HT-29 (cell line): ENCODE data around the gene ADAM11. TPM values are rescaled to one million over a fixed set of nuclear protein-coding genes. Genes with fewer than 3 reads are reported as not detected.
"Not testable (repeated sequence)": the region's sequence is repeated elsewhere in the genome, so short reads cannot be mapped to it uniquely, and the experiment has no call there.

Experiments used
- DNase-seq: peaks from one replicate; pipeline ENCODE4 v3.0.0-alpha.2; 2015; ENCODE audit warnings: low spot score
- total RNA-seq: library from RNA; depleted of rRNA; stranded (reverse); fragments of >200 nt; shearing (Covaris generic); gene quantifications from 2 replicates; pipeline ENCODE4 v1.2.3, GENCODE V29; 2014

The ADAM11 gene
- total RNA-seq, 1 experiment from 2014 or later: 0.20 TPM

DNA sequence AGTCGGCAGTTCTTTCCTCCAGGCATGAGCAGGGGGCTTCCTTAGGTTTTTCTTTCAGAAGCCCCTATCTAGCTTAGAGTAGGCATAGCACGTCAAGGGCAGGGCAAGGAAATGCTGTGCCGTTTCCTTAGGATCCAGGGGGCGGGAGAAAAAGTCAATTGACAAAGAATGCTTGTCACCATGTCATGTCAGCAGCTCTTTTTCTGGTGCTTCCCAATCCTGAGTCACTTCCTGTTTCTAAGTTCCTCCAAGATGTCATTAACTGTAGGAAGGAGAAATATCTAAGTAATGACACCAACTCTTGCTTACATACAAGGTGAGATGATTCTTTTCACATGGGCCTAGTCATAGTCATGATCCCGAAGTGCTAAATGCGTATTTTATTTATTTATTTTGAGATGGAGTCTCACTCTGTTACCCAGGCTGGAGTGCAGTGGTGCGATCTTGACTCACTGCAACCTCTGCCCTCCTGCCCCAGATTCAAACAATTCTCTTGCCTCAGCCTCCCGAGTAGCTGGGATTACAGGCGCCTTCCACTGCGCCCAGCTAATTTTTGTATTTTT, 36.1 kb downstream of the ADAM11 start:
- peak; percentile 18 for DNase-seq

DNA sequence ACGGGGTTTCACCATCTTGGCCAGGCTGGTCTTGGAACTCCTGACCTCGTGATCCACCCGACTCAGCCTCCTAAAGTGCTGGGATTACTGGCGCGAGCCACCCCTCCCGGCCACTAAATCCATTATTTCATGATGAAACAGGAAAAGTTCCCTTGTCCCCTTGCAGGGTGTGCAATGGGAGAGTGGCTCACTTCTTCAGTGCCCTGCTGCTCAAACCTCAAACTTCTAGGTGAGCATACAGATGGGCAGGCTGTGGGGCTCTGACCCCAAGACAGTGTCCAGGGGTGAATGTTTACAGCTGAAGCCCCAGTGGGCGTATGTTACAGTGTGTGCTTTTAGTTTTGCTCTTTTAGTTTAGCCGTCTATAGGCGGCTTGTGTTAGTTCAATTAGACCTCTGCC, 36.6 kb downstream of the ADAM11 start:
- DNase-seq: no peak

DNA sequence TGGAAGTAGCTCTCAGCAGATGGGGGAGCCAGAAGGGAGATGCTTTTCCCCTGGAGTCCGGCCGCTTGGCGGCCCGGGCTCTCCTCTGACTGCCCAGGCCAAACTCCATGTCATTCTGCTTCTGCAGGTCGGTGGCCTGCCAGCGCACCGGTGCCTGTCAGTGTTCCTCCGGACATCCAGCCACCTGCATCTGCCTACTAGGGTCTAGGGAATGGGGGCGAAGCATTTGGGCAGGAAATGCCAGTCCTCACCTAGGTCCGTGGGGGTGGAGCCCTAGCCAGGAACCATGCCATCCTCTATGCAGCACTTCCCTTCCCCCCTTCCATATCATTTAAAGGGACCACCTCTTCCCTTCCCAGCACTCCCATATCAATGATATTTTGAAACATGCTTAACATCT, 37.1 kb downstream of the ADAM11 start:
- no peak for DNase-seq

DNA sequence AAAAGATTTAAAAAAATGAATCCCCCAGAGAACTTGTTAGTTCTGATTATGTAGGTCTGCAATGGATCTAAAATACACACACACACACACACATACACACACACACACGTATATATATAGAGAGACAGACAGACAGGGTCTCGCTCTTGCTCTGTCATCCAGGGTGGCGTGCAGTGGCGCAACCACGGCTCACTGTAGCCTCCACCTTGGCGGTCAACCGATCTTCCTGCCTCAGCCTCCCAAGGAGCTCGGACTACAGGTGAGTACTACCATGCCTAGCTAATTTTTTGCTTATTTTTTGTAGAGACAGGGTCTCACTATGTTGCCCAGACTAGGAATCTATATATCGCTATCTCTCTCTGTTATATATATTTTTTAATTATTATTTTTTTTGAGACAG, 37.9 kb downstream of the ADAM11 start:
- DNase-seq: no peak

DNA sequence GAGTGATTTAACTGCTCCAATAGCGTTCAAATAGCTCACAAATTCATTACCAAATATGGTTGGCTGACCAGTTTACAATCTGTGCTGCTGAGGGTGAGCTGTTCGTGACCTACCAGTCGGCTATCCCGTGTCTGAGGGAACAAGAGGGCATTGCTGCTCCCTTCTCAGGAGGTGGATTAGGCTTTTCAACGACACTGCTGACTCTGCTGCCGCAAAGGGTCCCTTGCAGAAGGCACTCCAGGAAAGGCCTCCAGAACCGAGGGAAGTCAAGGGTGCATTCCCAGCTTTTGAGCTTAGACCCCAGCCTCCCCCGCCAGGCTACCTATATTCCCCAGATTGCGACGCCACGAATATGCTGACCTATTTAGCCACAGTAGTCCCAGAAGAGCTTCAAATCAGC, 39.0 kb downstream of the ADAM11 start:
- DNase-seq: no peak

DNA sequence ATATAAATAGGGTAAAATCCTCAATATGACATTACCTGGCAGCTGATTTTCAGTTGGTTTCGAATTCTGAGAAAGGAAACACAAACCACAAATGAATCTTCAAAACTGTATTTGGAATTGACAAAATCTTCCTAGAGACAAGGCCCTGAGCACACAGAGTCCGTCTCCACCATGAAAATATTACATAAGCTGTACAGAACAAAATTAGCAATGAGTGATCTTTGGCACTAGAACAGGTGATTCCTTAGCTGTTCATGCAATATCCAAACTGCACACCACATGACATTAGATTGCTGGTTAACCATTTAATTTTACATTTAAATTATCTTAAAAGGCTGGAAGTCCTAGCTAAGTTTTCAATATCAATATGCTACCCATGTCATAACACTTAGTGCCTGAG, 39.6 kb downstream of the ADAM11 start:
- DNase-seq: no peak

DNA sequence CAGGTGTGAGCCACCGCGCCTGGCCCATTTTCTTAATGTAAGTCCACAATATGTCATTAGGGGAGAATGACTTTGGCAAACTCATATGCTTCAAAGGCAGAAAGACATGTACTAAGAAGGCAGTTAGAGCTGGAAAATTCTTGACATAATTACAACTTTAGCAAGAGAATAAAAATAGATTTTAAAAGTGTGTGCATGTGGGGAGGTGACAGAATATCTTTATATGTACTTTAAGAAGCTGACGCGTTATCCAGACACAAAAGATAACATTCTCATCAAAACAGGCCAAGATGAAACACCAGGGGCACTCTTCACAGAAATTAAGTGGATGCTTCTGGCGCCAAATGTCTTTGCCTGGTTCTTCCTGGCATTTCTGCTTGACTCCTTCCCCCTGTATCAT, 43.1 kb downstream of the ADAM11 start:
- DNase-seq: no peak

DNA sequence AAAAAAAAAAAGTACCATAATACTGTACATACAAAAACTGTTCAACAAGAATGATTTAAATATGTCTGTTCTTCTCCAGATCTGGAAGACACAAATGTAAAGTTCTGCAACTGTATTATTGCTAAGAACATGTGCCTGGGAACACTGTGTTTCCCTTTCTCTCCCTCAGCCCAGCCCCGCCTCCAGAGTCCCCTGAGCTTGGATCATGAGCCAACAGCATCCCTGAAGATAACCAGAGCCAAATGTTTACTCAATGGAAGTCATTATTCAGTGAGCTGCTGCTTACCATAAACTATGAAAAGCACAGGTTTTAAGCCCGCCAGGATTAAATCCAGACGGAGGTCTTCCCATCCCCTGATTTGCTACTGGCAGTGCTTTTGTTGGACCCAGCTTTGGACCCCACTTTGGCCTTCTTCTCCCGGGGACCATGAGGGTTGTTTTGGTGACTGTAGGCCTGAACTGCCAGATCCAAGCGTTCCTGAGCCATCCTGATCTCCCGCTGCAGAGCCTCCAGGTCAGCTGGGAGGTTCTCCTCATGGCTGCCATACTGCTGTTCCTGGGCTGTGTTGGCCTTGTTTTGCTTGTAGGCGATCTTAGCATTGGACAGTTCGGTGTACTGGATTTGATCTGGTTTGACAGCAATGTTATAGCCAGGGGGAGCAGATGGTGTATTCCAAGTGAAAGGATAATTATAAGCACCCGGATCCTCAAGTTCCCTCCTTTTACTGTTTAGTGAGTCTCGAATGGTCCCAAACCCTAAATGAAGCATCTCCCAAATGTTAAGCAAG, 45.7 kb downstream of the ADAM11 start:
- no peak for DNase-seq

DNA sequence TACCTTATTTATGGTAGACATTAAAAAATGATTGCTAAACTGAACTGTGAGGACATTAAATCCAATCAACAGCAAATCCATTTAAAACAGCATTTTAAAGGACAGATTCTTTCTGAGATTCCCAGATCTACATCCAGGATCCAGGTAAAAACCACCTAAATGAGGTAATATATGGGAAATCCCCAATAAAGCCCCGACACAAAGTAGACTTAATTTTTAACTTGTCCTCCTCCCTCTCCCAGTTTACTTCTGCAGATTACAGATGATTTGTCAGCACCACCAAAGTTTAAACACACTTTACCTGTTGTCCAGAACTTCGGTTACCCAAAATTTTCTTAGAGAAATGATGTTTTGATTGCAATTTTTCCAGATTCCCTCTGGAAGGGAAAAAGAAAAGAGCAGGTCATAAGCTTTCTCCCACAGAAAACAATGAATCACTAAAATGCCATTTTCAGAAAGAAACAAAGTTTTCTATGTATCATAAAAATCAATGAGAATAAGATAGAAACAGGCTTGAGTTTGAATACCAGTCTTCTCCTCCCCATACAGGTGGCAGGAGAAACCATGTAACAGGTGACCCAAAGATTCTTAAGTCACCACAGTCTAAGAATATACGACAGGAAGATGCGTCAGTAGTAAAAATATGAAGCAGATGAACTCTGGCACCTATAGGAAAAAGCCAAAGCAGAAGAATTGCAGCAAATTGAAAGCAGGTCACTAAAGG, 48.5 kb downstream of the ADAM11 start:
- no peak for DNase-seq

DNA sequence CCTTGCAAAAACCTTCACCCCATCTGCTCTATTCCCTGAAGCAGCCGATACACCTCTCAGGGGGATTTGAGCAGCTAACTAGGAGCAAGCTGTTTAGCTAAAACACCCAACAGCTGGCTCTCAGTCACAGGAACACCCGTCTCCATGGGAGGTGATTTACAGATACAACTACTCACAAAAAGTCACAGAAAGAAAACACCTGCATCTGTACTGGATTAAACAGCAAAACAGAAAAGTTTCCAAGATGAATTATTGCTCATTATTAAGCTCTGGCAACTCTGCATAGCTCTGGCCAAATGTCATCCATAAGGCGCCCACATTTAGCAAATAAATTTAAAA, 49.0 kb downstream of the ADAM11 start:
- DNase-seq: no peak

DNA sequence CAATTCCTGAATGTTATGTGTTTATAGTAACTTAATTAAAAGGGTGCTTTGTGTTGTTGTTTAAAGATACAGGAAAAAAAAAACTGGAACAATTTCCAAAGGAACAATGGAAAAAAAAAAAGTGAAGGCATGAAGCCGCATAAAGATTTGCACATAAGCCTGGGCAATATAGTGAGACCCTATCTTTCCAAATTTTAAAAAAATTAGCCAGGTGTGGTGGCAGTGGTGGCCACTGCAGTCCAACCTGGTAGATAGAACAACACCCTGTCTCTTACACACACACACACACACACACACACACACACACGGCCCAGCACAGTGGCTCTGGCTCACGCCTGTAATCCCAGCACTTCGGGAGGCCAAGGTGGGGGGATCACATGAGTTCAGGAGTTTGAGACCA, 49.4 kb downstream of the ADAM11 start:
- no peak for DNase-seq

DNA sequence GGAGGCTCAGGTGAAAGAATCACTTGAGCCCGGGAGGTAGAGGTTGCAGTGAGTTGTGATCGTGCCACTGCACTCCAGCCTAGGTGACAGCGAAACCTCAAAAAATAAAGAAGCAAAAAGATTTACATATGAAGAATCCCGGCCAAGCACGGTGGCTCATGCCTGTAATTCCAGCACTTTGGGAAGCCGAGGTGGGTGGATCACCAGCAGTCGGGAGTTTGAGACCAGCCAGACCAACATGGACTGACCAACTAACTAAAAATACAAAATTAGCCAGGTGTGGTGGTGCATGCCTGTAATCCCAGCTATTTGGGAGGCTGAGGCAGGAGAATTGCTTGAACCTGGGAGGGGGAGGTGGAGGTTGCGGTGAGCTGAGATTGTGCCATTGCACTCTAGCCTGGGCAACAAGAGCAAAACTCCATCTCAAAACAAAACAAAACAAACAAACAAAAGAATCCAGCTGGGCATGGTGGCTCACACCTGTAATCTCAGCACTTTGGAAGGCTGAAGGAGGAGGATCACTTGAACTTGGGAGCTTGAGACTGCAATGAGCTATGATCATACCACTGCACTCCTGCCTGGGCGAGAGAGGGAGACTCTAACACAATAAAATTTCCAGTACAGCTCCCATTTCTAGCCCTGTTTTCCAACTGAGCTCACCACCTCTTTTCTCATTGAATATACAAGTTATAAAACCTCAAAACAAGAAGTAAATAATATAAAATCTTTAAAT, 50.0 kb downstream of the ADAM11 start:
- DNase-seq: not testable (repeated sequence)

DNA sequence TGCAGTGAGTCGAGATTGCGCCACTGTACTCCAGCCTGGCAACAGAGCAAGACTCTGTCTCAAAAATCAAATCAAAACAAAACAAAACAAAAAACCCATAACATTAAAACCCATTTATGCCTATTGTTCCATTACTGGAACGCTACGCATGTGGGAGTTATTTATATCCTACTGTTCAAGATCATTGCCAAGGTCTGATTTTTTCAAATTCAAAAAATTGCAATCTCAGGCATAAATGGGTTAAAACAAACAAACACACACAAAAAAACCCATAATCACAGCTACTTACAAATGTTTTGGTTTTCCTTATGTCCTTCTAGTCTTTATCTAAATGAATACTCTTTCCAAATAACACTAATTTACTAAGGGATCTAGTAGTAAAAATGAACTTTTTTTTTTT, 53.5 kb downstream of the ADAM11 start:
- no peak for DNase-seq

DNA sequence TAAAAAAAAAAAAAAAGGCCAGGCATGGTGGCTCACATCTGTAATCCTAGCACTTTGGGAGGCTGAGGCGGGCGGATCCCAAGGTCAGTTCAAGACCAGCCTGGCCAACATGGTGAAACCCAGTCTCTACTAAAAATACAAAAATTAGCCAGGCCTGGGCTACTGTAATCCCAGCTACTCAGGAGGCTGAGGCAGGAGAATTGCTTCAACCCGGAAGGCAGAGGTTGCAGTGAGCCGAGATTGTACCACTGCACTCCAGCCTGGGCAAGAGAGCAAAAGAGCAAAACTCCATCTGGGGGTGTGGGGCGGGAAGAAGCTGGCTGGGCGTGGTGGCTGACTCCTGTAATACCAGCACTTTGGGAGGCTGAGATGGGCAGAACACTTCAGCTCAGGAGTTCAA, 59.7 kb downstream of the ADAM11 start:
- DNase-seq: not testable (repeated sequence)

DNA sequence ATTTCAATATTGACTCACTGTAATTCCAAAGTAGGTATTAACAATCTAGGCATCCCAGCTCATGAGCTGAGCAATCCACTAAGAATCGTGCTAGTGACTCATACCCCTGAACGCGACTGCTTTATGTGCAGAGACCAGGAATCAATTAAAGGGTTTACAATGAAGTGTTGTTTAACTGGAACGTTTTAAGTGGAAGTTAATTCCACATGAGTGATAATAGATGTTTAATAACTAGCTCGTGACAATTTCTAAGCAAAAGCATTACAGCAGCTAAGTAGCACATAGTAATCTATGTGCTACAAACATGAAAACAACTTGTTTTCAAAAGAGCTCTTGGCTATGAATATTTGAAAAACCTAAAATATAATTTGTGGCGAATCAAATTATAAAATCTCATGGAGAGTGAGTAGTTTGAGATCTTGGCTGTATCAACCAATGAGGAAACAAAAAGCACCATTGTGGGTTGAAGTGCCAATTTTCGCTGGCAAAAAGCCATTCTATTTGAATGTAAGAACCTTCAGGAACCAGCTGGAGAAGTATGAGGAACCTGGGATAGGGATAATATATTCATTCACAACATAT, 61.9 kb downstream of the ADAM11 start:
- DNase-seq: peak; percentile 26

DNA sequence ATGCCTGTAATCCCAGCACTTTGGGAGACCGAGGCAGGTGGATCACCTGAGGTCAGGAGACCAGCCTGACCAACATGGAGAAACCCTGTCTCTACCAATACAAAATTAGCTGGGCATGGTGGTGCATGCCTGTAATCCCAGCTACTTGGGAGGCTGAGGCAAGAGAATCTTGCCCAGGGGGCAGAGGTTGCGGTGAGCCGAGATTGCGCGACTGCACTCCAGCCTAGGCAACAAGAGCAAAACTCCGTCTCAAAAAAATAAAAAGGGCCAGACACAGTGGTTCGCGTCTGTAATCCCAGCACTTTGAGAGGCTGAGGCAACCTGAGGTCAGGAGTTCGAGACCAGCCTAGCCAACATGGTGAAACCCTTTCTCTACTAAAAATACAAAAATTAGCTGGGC, 66.4 kb downstream of the ADAM11 start:
- not testable (repeated sequence) for DNase-seq

DNA sequence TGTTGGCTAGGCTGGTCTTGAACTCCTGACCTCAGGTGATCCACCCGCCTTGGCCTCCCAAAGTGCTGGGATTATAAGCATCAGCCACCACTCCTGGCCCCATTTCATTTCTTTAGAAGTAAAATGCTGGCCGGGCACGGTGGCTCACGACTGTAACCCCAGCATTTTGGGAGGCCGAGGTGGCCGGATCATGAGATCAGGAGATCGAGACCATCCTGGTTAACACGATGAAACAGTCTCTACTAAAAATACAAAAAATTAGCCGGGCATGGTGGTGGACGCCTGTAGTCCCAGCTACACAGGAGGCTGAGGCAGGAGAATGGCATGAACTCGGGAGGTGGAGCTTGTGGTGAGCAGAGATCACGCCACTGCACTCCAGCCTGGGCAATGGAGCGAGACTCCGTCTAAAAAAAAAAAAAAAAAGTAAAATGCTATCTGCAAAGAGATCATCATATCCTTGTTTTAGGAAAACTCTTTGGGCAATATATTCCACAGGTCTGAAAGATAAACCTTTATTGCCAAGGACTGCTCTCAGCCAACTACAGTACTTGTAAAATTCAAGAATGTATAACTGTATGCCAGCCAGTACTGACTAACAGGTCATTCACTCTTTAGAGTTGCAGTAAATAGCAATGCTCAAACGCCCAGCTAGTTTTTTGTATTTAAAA, 67.5 kb downstream of the ADAM11 start:
- no peak for DNase-seq

DNA sequence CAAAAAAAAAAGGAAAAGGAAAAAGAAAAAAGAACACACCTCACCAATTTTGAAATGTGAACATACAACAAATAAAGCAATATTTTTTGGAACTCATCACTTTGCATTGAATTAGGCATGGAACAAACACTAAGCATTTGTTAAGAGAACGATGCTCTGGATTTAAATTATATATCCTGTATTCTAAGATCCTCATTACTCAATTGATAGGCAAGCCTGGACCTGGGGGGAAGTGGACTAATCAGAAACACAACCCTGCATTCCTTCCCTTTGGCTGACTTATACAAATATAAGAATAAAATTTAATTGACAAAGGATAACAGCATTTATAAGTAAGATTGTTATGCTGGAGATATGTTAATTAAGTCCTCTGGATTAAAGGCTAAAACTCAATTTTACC, 69.1 kb downstream of the ADAM11 start:
- no peak for DNase-seq

DNA sequence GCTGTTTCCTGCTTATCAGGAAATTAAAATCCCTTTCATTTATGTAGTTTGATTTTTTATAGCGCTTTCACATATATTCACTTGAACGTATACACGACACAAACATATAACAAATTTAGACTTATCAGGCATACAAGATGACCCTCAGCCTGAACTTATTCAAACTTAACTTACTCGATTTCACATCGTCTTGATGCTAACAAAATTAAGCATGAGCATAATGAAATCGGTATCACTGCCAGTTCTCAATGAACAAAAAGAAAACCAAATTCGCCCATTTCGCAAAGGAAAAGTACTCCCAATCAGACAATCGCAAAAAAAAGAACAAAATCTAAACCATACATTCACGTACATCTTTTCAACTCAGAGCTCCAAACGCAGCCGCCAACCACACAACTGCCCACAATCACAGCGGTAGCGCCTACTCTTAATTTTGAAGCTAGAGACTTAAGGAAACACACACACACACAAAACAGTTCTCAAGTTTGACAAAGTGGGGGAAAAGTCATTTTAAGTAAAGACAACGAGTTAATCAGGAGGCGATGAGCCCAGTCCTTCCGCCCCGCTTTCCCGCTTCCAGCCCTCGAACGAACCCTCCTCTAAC, 70.2 kb downstream of the ADAM11 start:
- no peak for DNase-seq

DNA sequence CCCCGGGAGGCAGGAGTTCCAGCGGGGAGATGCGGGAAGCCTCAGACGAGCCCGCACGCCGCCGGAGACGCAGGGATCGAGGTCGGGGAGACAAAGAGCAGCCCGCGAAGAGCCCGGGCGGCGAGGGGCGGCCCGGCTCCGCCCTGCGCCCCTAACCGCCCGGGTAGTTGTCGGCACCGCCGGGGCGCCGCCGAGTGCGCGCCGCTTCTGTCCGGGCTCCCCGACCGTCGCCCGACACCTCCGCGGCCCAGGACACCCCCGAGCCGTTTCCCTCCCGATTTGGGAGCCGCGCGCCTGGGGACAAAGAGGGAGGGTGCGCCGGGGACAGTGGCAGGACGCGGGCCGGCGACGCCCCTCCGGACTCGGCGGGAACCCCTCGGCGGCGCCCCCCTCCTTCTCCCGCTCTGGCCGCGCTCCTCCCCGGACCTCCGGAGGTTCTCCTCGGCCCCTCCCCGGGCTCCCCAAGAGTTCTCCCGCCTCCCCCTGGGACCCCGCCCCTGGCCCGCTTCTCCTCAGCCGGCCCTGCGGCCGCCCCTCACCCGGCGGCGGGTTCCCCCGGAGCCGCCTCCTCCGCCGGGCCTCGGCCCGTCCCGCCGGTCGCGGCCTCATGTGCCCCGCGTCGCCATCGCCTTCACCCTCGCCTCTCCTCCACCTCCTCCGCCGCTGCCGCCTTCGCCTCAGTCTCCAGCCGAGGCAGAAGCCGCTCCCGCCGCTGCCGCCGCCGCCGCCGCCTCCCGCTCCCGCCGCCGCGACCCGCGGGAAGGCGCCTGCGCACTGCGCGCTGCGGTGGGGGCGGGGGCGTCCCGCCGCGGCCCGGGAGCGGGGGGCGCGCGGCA, 71.0 kb downstream of the ADAM11 start, which contains the start of gene GJC1:
TSS of gene GJC1 (minus strand) at position 765 of the 836 bp plus-strand sequence. CDS start 24,470 bp downstream, outside the sequence.
- no peak for DNase-seq
